IPS-15b (cell line): ENCODE data around the gene CERS5.

ENCODE experiments used
- H3K27me3 ChIP-seq: one replicate; pipeline ENCODE4 v1.6.1; 2013; ENCODE audit warnings: low read length; ENCODE audit not compliant: control insufficient read depth, insufficient read depth
- H3K36me3 ChIP-seq: one replicate; pipeline ENCODE4 v1.6.1; 2013; ENCODE audit warnings: low read length; ENCODE audit not compliant: control insufficient read depth, insufficient read depth
- H3K4me1 ChIP-seq: one replicate; pipeline ENCODE4 v1.6.1; 2013; ENCODE audit warnings: mild to moderate bottlenecking, low read length; ENCODE audit not compliant: control insufficient read depth, insufficient read depth
- H3K4me3 ChIP-seq: one replicate; pipeline ENCODE4 v1.5.1; 2013; ENCODE audit warnings: low read depth, low read length
- H3K9ac ChIP-seq: one replicate; pipeline ENCODE4 v1.6.1; 2013; ENCODE audit warnings: low read depth, mild to moderate bottlenecking, low read length
- H3K9me3 ChIP-seq: one replicate; pipeline ENCODE4 v1.6.1; 2013; ENCODE audit warnings: mild to moderate bottlenecking, low read length; ENCODE audit not compliant: control insufficient read depth, insufficient read depth

Gene CERS5

GRCh38 chr12:50107416-50108268, 59.5 kb downstream of the CERS5 start:
- H3K4me3 ChIP-seq = no peak overlapping the region
- no peaks in the 10 kb centered on the region for H3K9me3 ChIP-seq
- H3K4me1 ChIP-seq = peaks cover 22% of the 10 kb centered on the region
- no peaks in the 10 kb centered on the region for H3K27me3 ChIP-seq
- H3K36me3 ChIP-seq = no peaks in the 10 kb centered on the region
- H3K9ac ChIP-seq = no peak overlapping the region

- no peaks in the 10 kb centered on the region for H3K27me3 ChIP-seq
- H3K4me3 ChIP-seq = no peak overlapping the region
- H3K36me3 ChIP-seq = no peaks in the 10 kb centered on the region
- H3K9me3 ChIP-seq = no peaks in the 10 kb centered on the region
- no peak overlapping the region for H3K9ac ChIP-seq
- H3K4me1 ChIP-seq = peaks cover 22% of the 10 kb centered on the region
Observed at GRCh38 chr12:50106907-50107306, 60.3 kb downstream of the CERS5 start.

GRCh38 chr12:50105913-50106450, 61.2 kb downstream of the CERS5 start:
- Histone ChIP-seq H3K27me3 (no peaks in the 10 kb centered on the region), H3K4me1 (peaks cover 20% of the 10 kb centered on the region)

GRCh38 chr12:50104417-50105366, 62.5 kb downstream of the CERS5 start:
- Histone ChIP-seq H3K9ac (no peak overlapping the region), H3K4me1 (peaks cover 8% of the 10 kb centered on the region), H3K36me3 (peaks cover 7% of the 10 kb centered on the region), H3K4me3 (no peak overlapping the region), H3K27me3 (no peaks in the 10 kb centered on the region), H3K9me3 (no peaks in the 10 kb centered on the region)

More at GRCh38 chr12:50105913-50106450, 61.2 kb downstream of the CERS5 start:
- no peak overlapping the region for H3K9ac ChIP-seq
- H3K9me3 ChIP-seq = no peaks in the 10 kb centered on the region
- no peak overlapping the region for H3K4me3 ChIP-seq
- H3K36me3 ChIP-seq = no peaks in the 10 kb centered on the region

- Histone ChIP-seq H3K27me3 (no peaks in the 10 kb centered on the region), H3K36me3 (peaks cover 16% of the 10 kb centered on the region), H3K9ac (no peak within 1 kb of the TSS), H3K4me3 (no peak within 1 kb of the TSS), H3K9me3 (no peaks in the 10 kb centered on the region), H3K4me1 (peaks cover 8% of the 10 kb centered on the region)
Observed at GRCh38 chr12:50103767-50104321, 63.3 kb downstream of the CERS5 start, which contains the start of gene GPD1. TSS of gene GPD1 (plus strand) at chr12:50104008. CDS start at chr12:50104051, 43 bp downstream.

GRCh38 chr12:50103351-50103750, 63.8 kb downstream of the CERS5 start:
- no peaks in the 10 kb centered on the region for H3K9me3 ChIP-seq
- H3K4me3 ChIP-seq = no peak overlapping the region
- no peaks in the 10 kb centered on the region for H3K27me3 ChIP-seq
- peaks cover 8% of the 10 kb centered on the region for H3K4me1 ChIP-seq
- H3K36me3 ChIP-seq = peaks cover 21% of the 10 kb centered on the region
- no peak overlapping the region for H3K9ac ChIP-seq

- Histone ChIP-seq H3K4me1 (peaks cover 8% of the 10 kb centered on the region), H3K9ac (no peak overlapping the region), H3K36me3 (peaks cover 26% of the 10 kb centered on the region), H3K27me3 (no peaks in the 10 kb centered on the region), H3K4me3 (no peak overlapping the region), H3K9me3 (no peaks in the 10 kb centered on the region)
Observed at GRCh38 chr12:50102646-50103309, 64.4 kb downstream of the CERS5 start.

GRCh38 chr12:50102131-50102531, 65.0 kb downstream of the CERS5 start:
- peaks cover 28% of the 10 kb centered on the region for H3K36me3 ChIP-seq
- H3K4me3 ChIP-seq = no peak overlapping the region
- no peaks in the 10 kb centered on the region for H3K9me3 ChIP-seq
- no peak overlapping the region for H3K9ac ChIP-seq
- no peaks in the 10 kb centered on the region for H3K27me3 ChIP-seq
- peaks cover 8% of the 10 kb centered on the region for H3K4me1 ChIP-seq

GRCh38 chr12:50101663-50102062, 65.5 kb downstream of the CERS5 start:
- Histone ChIP-seq H3K9ac (no peak overlapping the region), H3K9me3 (no peaks in the 10 kb centered on the region), H3K4me3 (no peak overlapping the region), H3K27me3 (no peaks in the 10 kb centered on the region), H3K4me1 (peaks cover 8% of the 10 kb centered on the region), H3K36me3 (peaks cover 33% of the 10 kb centered on the region)

GRCh38 chr12:50100561-50100960, 66.6 kb downstream of the CERS5 start:
- Histone ChIP-seq H3K4me1 (peaks cover 8% of the 10 kb centered on the region), H3K27me3 (no peaks in the 10 kb centered on the region), H3K9me3 (no peaks in the 10 kb centered on the region), H3K36me3 (peaks cover 44% of the 10 kb centered on the region), H3K9ac (no peak overlapping the region), H3K4me3 (no peak overlapping the region)
